HG03520 (cell line): Measurements from ENCODE around the gene TMEM234.
A peak's percentile ranks its signal among the peaks of the same experiment; 100 is the strongest.
"Not testable (repeated sequence)": the region's sequence is repeated elsewhere in the genome, so short reads cannot be mapped to it uniquely, and the experiment has no call there.

Experiments used
- ATAC-seq: cut with Tn5 transposase; IDR thresholded peaks from one replicate; pipeline ENCODE4 v1.9.1; 2021; ENCODE audit warnings: mild to moderate bottlenecking, moderate library complexity; ENCODE audit not compliant: unreplicated experiment

Gene TMEM234

GRCh38 chr1:32221980-32222755 is at the start of gene TMEM234, which contains the start of gene EIF3I:
TSS of gene TMEM234 (minus strand) at chr1:32222353. CDS start at chr1:32222322, 31 bp downstream.
TSS of gene EIF3I (plus strand) at chr1:32222407. CDS start at chr1:32222442, 35 bp downstream.
- peak; percentile 84 for ATAC-seq

GRCh38 chr1:32269744-32270143 is 47.6 kb upstream of the TMEM234 start:
- ATAC-seq: no peak

GRCh38 chr1:32266921-32267591 is 44.9 kb upstream of the TMEM234 start:
- no peak for ATAC-seq

GRCh38 chr1:32265846-32266245 is 43.7 kb upstream of the TMEM234 start:
- no peak for ATAC-seq

GRCh38 chr1:32263744-32264143 is 41.6 kb upstream of the TMEM234 start:
- no peak for ATAC-seq

GRCh38 chr1:32263236-32263593 is 41.1 kb upstream of the TMEM234 start:
- not testable (repeated sequence) for ATAC-seq

GRCh38 chr1:32257227-32257508 is 35.0 kb upstream of the TMEM234 start:
- no peak for ATAC-seq

- ATAC-seq: no peak
These were observed 34.5 kb upstream of the TMEM234 start for GRCh38 chr1:32256473-32257226.

- no peak for ATAC-seq
These were observed 33.2 kb upstream of the TMEM234 start for GRCh38 chr1:32255072-32256071.

- ATAC-seq: no peak
These were observed 29.0 kb upstream of the TMEM234 start, which contains the start of gene LCK for GRCh38 chr1:32250893-32251716. TSS of gene LCK (plus strand) at chr1:32251265. CDS start at chr1:32274330, 23,065 bp downstream.

- ATAC-seq: peak; percentile 42
These were observed 27.8 kb upstream of the TMEM234 start for GRCh38 chr1:32249831-32250525.

GRCh38 chr1:32247983-32248889 is 26.1 kb upstream of the TMEM234 start:
- ATAC-seq: no peak

GRCh38 chr1:32247452-32247851 is 25.3 kb upstream of the TMEM234 start:
- no peak for ATAC-seq

- no peak for ATAC-seq
These were observed 24.7 kb upstream of the TMEM234 start, which contains the start of gene FAM167B for GRCh38 chr1:32246888-32247273. TSS of gene FAM167B (plus strand) at chr1:32247222. CDS start at chr1:32247422, 200 bp downstream.

- ATAC-seq: no peak
These were observed 20.2 kb upstream of the TMEM234 start for GRCh38 chr1:32242341-32242851.

- ATAC-seq: no peak
These were observed 19.0 kb upstream of the TMEM234 start for GRCh38 chr1:32241001-32241763.
